Measurements from ENCODE around the gene ESYT1. TPM values are rescaled to one million over a fixed set of nuclear protein-coding genes. Genes with fewer than 3 reads are reported as not detected.

ESYT1 gene
- total and polyA plus RNA-seq, 8 donors = 8.6 to 142 (median 29.7) TPM

DNA sequence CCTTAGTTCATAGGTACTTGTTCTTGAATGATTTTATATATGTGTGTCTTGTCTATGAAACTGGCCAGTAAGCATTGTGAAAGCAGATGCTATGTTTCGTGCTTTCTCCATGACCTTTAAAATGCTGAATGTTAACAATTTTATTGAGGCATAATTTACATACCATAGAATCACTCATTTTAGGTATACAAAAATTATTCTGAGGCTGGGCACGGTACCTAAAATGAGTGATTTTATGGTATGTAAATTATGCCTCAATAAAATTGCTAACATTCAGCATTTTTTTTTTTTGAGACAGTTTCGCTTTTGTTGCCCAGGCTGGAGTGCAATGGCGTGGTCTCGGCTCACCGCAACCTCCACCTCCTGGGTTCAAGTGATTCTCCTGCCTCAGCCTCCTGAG, 6.8 kb downstream of the ESYT1 start:
- H3K4me1 ChIP-seq = peaks cover 5 to 11% (median 8%) of the 10 kb centered on the region in 4 donors
- no peak for TF ChIP-seq EP300 (IDR thresholded peaks at IDR 0.05)
- TF ChIP-seq, protein P1, sequence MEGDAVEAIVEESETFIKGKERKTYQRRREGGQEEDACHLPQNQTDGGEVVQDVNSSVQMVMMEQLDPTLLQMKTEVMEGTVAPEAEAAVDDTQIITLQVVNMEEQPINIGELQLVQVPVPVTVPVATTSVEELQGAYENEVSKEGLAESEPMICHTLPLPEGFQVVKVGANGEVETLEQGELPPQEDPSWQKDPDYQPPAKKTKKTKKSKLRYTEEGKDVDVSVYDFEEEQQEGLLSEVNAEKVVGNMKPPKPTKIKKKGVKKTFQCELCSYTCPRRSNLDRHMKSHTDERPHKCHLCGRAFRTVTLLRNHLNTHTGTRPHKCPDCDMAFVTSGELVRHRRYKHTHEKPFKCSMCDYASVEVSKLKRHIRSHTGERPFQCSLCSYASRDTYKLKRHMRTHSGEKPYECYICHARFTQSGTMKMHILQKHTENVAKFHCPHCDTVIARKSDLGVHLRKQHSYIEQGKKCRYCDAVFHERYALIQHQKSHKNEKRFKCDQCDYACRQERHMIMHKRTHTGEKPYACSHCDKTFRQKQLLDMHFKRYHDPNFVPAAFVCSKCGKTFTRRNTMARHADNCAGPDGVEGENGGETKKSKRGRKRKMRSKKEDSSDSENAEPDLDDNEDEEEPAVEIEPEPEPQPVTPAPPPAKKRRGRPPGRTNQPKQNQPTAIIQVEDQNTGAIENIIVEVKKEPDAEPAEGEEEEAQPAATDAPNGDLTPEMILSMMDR (IDR thresholded peaks at IDR 0.05) = no peak
- no peak for TF ChIP-seq POLR2AphosphoS5 (IDR thresholded peaks at IDR 0.05)
- no peak for TF ChIP-seq POLR2A (IDR thresholded peaks at IDR 0.05)
- DNase-seq = no peak
- 94 to 98% (median 97%) methylated on average over 6 of the region's 6 CpGs for WGBS, 5 donors
- H3K27me3 ChIP-seq = no peaks in the 10 kb centered on the region
- H3K27ac ChIP-seq = no peak overlapping the region
- H3K4me3 ChIP-seq = no peak overlapping the region
- H3K9me3 ChIP-seq = no peaks in the 10 kb centered on the region
- peaks cover 82 to 97% (median 96%) of the 10 kb centered on the region in 4 donors for H3K36me3 ChIP-seq
- intact Hi-C loops (cut with DNase I; ENCODE audit: low total_unique reads) = loop anchor here (5.0 kb wide), 1 partner anchor 52 kb away; the partner anchor contains the start of gene SMARCC2

DNA sequence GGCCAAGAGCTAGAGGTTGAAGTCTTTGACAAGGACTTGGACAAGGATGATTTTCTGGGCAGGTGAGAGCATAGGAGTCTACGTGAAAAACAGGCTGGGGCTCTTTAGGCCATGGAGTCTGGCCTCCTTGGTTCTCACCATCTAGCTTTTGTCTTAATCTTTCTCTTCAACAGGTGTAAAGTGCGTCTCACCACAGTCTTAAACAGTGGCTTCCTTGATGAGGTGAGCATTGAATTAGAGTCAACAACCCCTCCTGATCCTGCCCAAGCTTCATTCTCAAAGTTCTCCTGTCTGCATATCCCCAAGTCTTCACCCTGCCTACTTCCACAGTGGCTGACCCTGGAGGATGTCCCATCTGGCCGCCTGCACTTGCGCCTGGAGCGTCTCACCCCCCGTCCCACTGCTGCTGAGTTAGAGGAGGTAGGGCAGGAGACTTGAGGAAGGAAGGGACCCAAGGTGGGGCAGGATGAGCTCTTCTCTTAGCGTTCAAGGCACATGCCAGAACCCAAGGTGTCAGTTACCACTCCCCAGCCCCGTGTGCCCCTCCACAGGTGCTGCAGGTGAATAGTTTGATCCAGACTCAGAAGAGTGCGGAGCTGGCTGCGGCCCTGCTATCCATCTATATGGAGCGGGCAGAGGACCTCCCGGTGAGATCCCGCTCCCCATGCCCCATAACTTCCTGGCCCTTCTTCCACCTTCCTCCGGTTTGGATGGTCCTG, 9.9 kb downstream of the ESYT1 start:
- WGBS, 5 donors = 92 to 96% (median 93%) methylated on average over 9 to 14 of the region's 14 CpGs
- H3K9me3 ChIP-seq = no peaks in the 10 kb centered on the region
- peaks cover 0 to 3% (median under 1%) of the 10 kb centered on the region in 4 donors for H3K4me1 ChIP-seq
- no peaks in the 10 kb centered on the region for H3K27me3 ChIP-seq
- no peak for DNase-seq
- intact Hi-C loops (cut with DNase I; ENCODE audit: low total_unique reads) = no loop called here
- H3K27ac ChIP-seq = no peak overlapping the region
- TF ChIP-seq, protein P1 (IDR thresholded peaks at IDR 0.05) = no peak
- no peak for TF ChIP-seq EP300 (IDR thresholded peaks at IDR 0.05)
- no peak for TF ChIP-seq POLR2AphosphoS5 (IDR thresholded peaks at IDR 0.05)
- TF ChIP-seq POLR2A (IDR thresholded peaks at IDR 0.05) = no peak
- H3K4me3 ChIP-seq = no peak overlapping the region
- peaks cover 84 to 100% (median 99%) of the 10 kb centered on the region in 4 donors for H3K36me3 ChIP-seq

DNA sequence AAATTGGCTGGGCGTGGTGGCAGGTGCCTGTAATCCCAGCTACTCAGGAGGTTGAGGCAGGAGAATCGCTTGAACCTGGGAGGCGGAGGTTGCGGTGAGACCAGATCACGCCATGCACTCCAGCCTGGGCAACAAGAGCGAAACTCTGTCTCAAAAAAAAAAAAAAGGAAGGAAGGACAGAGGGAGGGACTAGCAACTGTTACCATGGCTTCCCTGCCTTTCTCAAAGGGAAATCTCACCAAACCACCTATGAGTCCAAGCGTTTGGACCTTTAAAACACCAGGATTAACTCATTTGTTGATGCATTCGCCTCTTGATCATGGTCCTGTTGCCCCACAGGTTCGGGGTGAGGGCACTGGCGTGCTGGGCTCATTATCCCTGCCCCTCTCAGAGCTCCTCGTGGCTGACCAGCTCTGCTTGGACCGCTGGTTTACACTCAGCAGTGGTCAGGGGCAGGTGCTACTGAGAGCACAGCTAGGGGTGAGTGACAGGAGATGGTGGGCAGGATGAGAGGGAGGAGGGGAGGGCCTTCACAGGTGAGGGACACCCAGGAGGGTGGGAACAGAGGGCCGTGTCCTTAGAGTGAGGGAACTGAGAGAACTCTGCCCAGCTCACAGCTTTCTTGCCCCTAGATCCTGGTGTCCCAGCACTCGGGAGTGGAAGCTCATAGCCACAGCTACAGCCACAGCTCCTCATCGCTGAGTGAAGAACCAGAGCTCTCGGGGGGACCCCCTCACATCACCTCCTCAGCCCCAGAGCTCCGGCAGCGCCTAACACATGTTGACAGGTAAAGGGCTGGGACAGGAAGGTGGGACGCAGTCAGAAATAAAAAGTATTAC, 14.1 kb downstream of the ESYT1 start:
- intact Hi-C loops (cut with DNase I; ENCODE audit: low total_unique reads) = no loop called here
- DNase-seq = no peak
- TF ChIP-seq, protein P1 (IDR thresholded peaks at IDR 0.05) = no peak
- TF ChIP-seq POLR2AphosphoS5 (IDR thresholded peaks at IDR 0.05) (no peak), POLR2A (IDR thresholded peaks at IDR 0.05) (no peak), EP300 (IDR thresholded peaks at IDR 0.05) (no peak)
- 80 to 93% (median 87%) methylated on average over 19 of the region's 19 CpGs for WGBS, 5 donors
- peak overlapping the region in 1 of 5 donors; percentile 40 for H3K27ac ChIP-seq
- no peaks in the 10 kb centered on the region for H3K9me3 ChIP-seq
- no peaks in the 10 kb centered on the region for H3K27me3 ChIP-seq
- H3K36me3 ChIP-seq = peaks cover 68 to 84% (median 81%) of the 10 kb centered on the region in 4 donors
- H3K4me1 ChIP-seq = peaks cover 5 to 32% (median 14%) of the 10 kb centered on the region in 4 donors
- no peak overlapping the region for H3K4me3 ChIP-seq

DNA sequence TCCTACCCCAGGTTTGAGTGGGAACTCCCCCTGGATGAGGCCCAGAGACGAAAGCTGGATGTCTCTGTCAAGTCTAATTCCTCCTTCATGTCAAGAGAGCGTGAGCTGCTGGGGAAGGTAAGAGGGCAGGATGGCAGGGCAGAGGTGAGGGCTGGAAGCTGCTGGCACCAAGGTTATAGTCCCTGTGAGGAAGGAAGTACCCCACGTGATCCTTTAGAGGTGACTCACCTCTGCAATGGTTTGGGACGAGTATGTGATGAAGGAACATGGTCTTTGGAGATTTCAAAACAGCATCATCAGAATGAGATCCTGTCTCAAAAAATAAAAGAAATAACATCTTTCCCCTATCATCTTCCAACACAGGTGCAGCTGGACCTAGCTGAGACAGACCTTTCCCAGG, 15.2 kb downstream of the ESYT1 start:
- Histone ChIP-seq H3K4me1 (peaks cover 5 to 37% (median 16%) of the 10 kb centered on the region in 4 donors), H3K27me3 (no peaks in the 10 kb centered on the region), H3K4me3 (no peak overlapping the region), H3K36me3 (peaks cover 58 to 73% (median 71%) of the 10 kb centered on the region in 4 donors), H3K9me3 (no peaks in the 10 kb centered on the region), H3K27ac (peak overlapping the region in 3 of 5 donors; percentile 40 to 71 (median 57))
- intact Hi-C loops (cut with DNase I; ENCODE audit: low total_unique reads) = no loop called here
- TF ChIP-seq EP300 (IDR thresholded peaks at IDR 0.05) (no peak), POLR2AphosphoS5 (IDR thresholded peaks at IDR 0.05) (no peak), POLR2A (IDR thresholded peaks at IDR 0.05) (no peak)
- TF ChIP-seq, protein P1 (IDR thresholded peaks at IDR 0.05) = no peak
- no peak for DNase-seq
- 58 to 77% (median 70%) methylated on average over 4 of the region's 4 CpGs for WGBS, 5 donors
